AG20443 (cell line): ENCODE data around the gene TEDC2.

Source experiments
- DNase-seq: peaks from one replicate; pipeline ENCODE4 v3.0.0; 2012; ENCODE audit warnings: low spot score, mixed read lengths

The TEDC2 gene

DNA sequence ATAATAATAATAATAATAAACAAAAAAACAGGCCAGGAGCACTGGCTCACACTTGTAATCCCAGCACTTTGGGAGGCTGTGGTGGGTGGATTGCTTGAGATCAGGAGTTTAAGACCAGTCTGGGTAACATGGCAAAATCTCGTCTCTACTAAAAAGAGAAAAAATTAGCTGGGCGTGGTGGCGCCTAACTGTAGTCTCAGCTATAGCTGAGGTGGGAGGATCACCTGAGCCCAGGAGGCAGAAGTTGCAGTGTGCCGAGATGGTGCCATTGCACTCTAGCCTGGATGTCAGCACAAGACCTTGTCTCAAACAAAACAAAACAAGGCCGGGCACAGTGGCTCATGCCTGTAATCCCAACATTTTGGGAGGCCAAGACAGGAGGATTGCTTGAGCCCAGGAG lies 35.1 kb downstream of the TEDC2 start:
- DNase-seq: no peak

DNA sequence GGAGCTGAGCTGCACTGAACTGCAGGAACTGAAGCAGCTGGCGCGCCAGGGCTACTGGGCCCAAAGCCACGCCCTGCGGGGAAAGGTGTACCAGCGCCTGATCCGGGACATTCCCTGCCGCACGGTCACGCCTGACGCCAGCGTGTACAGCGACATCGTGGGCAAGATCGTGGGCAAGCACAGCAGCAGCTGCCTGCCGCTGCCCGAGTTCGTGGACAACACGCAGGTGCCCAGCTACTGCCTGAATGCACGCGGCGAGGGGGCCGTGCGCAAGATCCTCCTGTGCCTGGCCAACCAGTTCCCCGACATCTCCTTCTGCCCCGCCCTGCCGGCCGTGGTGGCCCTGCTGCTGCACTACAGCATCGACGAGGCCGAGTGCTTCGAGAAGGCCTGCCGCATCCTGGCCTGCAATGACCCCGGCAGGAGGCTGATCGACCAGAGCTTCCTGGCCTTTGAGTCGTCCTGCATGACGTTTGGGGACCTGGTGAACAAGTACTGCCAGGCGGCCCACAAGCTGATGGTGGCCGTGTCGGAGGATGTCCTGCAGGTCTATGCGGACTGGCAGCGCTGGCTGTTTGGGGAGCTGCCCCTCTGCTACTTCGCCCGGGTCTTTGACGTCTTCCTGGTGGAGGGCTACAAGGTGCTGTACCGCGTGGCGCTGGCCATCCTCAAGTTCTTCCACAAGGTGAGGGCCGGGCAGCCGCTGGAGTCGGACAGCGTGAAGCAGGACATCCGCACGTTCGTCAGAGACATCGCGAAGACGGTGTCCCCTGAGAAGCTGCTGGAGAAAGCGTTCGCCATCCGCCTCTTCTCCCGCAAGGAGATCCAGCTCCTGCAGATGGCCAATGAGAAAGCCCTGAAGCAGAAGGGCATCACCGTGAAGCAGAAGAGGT lies 36.6 kb downstream of the TEDC2 start:
- DNase-seq: no peak

DNA sequence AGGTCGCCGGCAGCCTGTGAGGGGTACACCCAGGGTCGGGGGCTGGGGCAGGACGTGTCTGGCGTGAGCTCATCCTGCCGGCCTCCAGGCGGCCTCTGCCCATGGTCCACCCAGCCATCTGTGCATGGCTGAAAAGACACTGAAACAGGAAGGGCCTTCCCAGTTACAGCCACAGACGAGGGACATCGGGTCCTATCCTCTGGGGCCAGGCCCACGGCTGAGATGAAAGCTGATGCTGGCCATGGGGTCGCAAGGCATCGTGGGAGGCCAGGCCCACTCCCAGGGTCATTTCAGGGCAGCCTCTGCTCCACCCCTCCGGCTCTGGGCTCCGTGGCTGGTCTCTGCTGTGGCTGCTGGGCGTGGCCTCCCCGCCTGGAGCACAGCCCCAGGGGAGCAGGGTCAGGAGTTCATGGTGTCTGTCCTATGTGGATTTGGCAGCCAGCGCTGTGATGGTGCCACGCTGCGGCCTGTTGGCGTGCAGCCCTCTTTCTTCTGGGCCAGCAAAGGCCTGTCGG lies 37.3 kb downstream of the TEDC2 start:
- peak; percentile 81 for DNase-seq

DNA sequence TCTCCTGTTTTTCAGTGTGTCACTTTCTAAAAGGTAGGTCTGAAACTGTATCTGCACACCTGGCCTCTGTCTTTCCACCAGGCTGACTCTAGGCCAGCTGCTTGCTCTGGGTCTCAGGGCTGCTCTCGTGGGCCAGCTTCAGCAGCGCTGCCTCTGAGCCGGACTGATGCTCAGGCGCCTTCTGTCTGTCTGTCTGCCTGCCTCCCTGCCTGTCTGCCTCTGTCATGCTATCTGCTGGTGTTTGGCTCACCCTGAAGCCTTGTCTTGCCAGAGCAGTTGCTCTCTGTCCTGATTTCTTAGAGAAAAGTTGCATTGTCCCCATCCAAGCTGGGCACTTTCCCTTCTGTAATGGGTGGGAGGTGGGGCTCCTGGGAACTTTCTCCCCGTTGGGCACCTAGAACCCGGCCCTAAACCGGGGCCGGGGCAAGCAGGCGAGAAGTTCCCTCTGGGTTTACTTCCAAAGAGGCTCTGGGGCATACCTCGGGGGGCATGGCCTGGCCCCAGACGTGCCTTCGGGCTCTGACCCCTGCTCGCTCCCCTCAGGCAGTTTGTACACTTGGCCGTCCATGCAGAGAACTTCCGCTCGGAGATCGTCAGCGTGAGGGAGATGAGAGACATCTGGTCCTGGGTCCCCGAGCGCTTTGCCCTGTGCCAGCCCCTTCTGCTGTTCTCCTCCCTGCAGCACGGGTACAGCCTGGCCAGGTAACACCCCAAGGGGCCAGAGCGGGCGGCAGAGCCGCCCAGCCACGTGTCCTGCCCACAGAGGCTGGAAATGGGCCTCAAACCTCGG lies 38.0 kb downstream of the TEDC2 start:
- DNase-seq: no peak

DNA sequence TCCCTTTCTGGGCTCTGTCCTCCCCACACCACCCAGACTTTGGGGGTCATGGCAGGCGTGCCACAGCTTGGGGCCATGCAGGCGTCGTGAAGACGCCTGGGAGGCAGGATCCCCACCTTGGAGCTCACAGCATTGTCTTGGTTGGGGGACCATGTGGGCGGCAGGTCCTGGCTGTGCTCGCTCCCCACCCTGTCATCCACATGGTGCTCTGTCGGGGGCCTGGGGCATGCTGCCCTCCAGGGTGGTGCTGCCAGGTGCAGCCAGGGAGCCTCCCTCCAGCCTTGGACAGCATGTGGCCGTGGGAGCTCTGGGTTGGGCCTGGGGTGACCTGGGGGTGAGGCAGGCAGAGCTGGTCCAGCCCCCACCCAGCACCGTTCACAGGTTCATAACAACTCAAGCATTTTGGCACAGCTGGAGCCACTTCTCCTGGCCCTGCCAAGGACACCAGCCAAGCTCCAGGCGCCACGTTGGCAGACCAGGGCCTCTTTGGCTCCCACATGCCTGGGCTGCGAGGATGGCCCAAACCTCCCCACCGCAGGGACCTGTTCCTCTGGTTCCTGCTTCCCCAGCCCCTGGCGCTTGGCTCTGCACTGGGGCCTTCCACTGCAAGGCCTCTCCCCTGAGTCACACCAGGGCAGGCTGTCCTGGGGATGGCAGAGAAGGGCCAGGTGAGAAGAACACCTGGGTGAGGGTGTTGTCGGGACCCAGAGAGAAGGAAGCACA lies 38.8 kb downstream of the TEDC2 start:
- no peak for DNase-seq

DNA sequence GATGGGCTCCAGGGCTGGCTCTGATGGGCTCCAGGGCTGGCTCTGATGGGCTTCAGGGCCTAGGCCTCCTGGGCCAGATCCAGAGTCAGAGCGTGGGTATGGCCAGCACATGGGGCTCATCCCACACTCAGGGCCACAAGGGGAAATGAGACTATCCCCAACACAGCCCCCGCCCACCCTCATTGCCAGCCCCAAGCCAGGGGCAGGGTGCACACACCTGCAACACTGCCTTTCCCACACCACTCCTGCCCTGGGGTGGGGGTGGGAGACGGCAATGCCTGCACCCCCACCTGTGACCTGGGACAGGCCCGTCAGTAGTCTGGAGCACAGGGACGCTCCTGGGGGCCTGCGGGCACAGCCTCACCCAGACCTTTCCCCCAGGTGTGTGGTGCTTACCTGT lies 39.5 kb downstream of the TEDC2 start:
- DNase-seq: no peak

DNA sequence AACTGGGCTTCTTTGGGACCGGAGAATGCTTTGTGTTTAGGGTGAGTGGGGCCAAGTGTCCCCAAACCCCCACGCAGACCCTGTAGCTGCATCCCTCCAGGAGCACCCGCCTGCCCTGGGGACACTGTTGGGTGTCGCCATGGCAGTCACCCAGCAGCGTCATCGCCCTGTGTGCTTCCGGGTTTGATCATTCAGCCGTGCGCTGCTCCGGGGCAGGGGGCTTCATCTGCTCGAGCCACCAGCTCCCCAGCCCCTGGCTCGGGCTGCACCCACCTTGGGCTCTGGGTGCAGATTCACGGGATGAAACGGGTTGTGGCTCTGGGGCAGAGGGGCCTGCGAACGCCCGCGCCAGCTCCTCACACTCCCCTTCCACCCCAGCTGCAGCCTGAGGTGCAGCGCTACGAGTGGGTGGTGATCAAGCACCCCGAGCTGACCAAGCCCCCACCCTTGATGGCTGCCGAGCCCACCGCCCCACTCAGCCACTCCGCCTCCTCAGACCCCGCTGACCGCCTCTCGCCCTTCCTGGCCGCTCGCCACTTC lies 40.1 kb downstream of the TEDC2 start:
- DNase-seq: no peak

DNA sequence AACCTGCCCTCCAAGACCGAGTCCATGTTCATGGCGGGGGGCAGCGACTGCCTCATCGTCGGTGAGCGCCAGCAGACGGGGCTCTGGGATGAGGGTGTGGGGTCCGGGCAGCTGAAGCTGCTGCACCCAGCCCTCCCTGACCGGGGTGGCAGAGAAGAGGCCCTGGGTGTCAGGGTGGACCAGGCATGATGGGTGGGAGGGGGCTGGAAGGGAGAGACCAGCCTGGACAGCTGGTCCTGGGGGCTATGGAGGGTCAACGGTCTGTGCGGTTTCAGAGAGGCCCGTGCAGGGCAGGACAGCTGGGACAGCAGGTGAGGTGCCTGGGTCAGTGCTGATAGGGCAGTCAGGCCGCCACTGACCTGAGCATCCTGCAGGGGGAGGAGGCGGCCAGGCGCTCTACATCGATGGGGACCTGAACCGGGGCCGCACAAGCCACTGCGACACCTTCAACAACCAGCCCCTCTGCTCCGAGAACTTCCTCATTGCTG lies 40.6 kb downstream of the TEDC2 start:
- no peak for DNase-seq

DNA sequence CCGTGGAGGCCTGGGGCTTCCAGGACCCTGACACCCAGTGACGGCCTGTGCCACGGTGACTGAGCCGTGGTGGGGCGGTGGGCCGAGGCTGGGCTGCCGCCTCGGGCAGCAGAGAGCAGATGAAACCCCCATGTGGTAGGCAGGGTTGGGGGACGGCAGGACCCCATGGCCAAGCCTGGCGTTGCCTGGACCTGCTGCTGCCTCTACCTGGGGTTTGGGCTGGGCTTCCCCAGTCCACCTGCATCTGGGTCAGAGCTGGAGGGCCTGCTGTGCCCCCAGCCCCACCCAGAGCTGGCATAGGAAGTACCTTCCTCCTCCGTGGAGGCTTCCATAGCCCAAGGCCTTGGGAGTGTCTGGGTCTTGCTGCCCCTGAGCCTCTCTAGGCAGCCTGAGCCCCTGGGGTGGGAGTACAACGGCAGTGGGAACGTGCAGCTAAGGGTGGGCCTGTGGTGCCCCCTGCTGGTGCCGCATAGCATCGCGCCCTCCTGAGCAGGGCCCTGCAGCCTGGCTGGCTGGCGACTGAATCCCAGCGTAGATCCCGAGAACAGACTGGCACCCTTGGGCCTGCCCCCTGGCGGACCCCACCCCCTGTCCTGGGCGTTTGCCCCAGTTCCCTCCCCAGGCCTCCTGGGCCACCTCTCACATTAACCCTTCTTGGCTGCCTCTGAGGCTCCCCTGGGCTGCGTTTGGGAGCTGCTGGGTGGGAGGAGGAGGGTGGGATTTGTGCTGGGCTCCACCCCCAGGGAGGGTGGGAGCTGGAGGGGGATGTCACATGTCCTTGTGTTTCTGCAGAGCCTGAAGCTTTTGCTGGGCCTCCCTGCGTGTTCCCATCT lies 41.2 kb downstream of the TEDC2 start:
- peak; percentile 87 for DNase-seq

DNA sequence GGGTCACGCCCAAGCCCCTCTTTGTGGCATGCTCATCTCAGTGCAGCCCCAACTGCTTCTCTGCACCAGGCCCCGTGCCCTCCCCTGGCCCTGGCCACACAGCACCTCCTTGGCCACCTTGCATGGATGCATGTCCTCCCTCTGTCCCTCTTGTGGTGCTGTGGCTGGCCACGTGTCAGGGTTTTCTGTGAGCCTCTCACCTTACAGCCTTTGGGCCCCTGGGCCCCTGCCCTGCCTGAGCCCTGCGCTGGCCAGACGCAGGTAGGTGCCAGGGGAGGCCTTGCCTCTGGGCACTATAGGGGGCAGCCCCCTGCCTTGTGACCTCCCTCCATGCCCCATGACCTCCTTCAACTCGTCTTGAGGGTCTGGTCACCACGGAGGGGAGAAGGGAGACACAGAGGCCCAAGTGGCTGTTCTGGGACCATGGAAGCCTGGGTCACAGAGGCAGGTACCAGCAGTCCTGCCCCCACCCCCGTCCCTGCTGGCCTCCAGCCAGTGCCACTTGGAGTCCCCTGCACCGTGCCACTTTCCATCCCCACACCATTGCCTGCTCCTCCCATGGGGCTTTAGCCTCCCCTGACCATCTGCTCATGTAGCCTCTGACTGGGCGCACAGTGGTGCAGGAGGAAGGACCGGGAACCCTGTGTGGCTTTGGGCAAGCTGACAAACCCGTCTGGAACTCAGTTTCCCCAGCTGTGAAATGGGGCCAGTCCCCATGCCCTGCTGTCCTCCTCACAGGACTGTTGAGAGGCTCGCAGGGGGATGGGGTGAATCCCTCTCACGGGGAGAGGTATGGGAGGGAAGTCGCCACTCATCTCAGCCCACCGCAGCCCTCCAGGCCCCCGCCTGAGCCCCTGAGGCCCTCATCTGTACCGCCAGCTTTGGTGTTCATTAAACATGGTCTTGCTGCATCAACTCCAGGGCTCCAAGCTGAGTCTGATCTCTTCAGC lies 42.3 kb downstream of the TEDC2 start:
- DNase-seq: no peak

DNA sequence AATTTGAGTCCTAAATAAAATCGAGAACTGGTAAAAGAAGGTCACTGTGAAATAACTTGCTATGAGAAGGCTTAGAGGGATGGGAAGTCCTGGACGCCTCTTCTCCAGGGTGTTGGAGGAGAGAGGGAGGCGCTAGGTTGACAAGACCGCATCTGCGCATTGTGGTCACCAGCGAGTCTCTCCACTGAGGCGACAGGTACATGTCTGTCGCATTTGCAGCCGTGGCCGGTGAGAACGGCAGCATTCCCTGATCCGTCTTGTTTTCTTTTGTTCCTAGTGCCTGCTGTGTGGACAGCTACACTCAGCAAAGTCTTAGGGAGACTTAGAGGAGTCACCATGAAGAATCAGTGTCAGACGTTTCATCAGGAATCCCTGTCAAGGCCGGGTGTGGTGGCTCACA lies 45.8 kb downstream of the TEDC2 start:
- DNase-seq: no peak

DNA sequence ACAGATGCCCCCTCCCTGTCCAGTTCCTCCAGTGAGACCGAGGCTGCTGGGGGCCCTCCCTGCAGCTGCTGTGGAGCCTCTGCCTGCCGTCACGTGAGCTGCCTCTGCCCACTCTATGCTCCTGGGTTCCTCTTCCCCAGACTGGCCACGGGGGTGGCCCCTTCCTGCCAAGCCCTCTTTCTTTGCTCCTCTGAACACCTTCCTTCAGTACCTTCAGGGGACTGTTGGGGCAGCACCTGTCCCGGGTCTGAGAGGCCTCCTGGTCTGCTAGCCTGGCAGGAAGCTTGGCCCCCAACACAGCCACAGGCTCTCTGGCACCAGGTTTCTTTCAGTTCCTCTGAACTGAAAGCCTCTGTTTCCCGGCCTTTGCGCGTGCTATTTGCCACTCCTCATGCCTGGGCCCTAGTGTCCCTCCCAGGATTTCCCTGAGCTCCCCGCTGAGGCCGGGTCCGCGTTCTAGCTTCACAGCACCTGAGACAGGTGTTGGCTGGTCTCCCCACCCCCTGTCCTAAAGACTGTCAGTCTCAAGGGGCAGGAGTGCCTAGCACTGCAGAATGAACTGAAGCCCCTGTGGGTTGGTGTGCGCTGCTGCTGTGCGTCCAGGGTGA lies 47.2 kb downstream of the TEDC2 start:
- no peak for DNase-seq

DNA sequence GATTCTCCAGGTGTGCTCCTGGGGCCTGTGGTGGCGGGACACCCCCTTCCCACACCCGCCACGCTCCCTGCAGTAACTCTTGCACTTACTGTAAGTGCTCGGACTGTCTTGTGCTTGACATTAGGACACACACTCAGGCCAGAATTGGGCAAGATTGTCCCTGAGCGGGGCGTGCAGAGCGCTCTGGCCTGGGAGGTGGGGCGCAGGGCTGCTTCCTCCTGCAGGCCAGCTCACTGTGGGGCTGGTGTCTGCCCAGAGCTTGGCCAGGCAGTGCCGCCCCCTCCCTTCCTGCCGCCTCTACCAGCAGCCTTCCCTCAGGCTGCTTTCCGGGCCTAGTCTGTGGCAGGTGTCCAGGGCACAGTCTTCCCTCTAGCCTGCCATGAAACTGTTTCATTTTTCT lies 47.8 kb downstream of the TEDC2 start:
- DNase-seq: no peak

DNA sequence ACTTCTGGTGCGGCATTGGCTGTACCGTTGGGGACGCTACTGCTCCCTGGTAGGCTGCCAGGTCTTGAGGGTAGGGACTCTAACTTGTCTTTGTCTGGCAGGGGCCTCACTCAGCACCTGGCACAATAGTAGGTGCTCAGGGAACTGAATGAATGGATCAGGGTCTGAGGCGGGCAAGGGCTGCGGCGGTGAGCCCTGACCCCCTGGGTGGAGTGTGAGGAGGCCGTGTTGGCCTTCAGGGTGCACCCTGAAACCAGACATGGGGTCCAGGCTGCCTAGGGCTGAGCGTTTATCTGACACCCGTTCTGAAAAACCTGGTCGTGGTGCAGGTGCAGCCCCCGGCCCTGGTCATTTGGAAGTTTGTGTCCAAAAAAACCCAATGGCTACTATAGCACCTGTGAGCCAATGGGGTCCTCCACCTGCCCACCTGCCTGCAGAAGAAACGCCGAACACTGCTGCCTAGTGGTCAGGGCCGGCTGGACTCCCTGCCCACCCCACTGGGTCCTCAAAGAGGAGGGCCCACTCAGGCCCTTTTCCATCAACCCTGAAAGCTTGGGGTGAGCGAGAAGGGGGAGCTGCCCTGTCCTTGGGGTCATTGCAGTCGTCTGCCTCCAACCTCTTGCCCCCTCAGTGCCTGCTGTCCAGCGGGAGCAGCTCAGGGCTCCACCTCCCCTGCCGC lies 49.0 kb downstream of the TEDC2 start:
- no peak for DNase-seq

DNA sequence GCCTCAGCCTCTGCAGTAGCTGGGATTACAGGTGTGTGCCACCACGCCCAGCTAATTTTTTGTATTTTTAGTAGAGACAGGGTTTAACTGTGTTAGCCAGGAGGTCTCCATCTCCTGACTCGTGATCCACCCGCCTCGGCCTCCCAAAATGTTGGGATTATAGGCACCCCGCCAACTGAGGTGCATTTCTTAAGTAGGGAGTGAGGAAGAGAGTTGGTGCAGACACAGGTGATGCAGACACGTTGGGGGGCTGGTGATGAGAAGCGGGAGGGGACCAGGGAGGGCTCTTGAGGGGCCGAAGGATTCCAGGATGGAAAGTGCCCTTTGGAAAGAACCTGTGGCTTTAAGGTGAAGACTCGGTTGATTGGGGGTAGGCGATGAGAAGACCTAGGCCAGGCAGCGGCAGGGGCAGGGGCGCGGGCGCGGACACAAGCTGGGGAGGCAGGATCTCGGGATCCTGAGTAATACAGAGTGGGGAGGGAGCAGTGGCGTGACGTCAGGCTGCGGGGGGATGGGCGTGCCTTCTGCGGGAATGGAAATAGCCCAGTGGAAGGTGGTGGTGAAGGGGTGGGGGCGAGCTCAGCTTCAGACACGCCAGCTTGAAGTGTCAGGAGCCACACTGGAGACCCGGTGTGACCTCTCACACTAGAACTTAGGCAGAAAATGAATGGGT lies 51.4 kb downstream of the TEDC2 start:
- DNase-seq: peak; percentile 86

DNA sequence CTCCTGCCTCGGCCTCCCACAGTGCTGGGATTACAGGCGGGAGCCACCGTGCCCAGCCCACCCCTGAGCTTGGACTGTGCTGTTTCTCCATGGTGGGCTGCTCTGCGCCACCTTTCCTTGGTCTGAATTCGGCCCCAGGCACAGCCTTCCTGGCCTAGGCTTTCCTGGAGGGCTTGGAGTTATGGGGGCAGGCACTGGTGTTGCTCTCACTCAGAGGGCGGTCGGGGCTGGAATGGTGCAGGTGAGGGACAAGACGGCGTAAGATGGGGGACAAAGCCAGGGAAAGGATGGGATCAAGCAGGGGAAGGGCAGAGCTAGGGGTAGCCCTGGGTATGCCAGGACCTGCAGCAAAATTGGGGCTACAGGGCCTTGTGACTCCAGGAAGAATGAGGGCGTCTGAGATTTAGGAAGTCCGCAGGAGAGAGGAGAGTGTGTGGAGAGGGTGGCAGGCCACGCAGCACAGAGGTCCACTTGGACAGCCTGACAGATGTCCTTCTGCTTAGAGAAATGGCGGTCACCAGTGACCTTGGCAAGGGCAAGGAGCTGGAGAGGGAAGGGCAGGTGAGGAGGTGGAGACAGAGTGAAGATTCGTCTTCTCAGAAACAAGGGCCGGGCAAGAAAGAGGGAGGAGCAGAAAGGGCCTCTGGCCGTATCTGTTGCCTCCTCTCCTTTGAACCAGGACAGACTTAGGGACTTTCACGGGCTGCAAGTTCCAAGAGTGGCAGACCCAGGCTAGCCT lies 52.3 kb downstream of the TEDC2 start:
- no peak for DNase-seq

DNA sequence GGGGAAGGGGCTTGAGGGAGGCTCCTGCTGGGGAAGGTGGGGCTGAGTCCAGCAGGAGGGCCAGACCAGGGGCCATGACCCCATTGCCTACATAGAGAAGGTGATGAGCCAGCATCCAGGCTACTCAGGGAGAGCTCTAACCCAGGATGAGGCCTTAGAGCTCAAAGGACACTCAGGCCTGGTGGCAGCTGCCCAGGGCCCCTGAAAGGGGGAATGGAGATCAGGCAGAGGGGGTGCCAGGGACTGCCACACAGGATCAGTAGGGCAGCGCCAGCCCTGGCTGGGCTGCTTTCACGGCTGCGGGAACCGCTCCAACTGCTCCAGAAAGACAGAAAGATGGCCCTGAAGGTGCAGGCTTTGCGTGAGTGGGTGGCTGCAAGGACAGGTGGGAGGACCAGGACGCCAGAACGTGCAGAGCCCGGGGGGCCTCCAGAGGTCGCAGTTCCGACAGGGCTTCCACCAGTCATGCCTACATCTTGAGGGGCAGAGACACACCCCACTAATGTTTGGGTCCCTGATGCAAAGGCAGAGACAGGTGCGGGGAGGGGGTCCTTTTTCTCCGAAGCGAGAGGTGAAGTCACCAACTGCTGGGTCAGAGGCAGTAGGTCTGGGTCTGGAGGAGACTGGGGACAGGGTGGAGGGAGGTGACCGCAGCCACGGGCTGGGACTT lies 53.0 kb downstream of the TEDC2 start:
- no peak for DNase-seq
